Body of pancreas (tissue), 4 donors: ENCODE data around the gene TTF1. TPM values are rescaled to one million over a fixed set of nuclear protein-coding genes. Genes with fewer than 3 reads are reported as not detected.

Experiments
- ATAC-seq: fragments of 150-250 bp; one replicate; pipeline ENCODE4 v1.9.1; 2016
- DNase-seq, 4 donors: peaks; one replicate each; pipeline ENCODE4 v3.0.0-alpha.2; 2019
- H3K27ac ChIP-seq, 4 donors: fragments of 200-600 bp; sonication (generic); 1 replicate in 3 of 4; 2 replicates in 1 of 4; pipeline versions ENCODE4 v1.5.1 to v1.6.1; 2016 to 2019; ENCODE audit warnings: mild to moderate bottlenecking in 1 of 4, mixed read lengths in 1 of 4, moderate library complexity in 1 of 4
- H3K27me3 ChIP-seq, 2 donors: fragments of 200-600 bp; sonication (generic); one replicate each; pipeline ENCODE4 v1.6.0; 2016; ENCODE audit warnings: mild to moderate bottlenecking in 1 of 2
- H3K36me3 ChIP-seq, 2 donors: fragments of 200-600 bp; sonication (generic); replicated peaks in 1 of 2; 2 replicates each; pipeline ENCODE4 v1.5.1; 2016; ENCODE audit warnings: low read depth in 2 of 2; ENCODE audit not compliant: insufficient read depth in 1 of 2
- H3K4me1 ChIP-seq: fragments of 200-600 bp; sonication (generic); one replicate; pipeline ENCODE4 v1.6.0; 2016
- H3K4me3 ChIP-seq, 2 donors: fragments of 200-600 bp; sonication (generic); 1 replicate in 1 of 2; 2 replicates in 1 of 2; pipeline ENCODE4 v1.5.1; 2016 to 2019
- H3K9me3 ChIP-seq, 3 donors: fragments of 200-600 bp; sonication (generic); 1 replicate in 2 of 3; 2 replicates in 1 of 3; pipeline ENCODE4 v1.5.1; 2016
- CTCF ChIP-seq, 7 experiments: fragments of 450-650 bp in 4 of 7; fragments of 200-600 bp in 3 of 7; sonication (generic) in 3 of 7; IDR thresholded peaks; one replicate each; pipeline ENCODE4 v1.5.1; 2016 to 2019; ENCODE audit warnings: antibody characterized with exemption in 7 of 7
- POLR2A ChIP-seq, 3 donors: fragments of 450-650 bp; IDR thresholded peaks; one replicate each; pipeline ENCODE4 v1.6.1; 2016; ENCODE audit warnings: antibody characterized with exemption in 3 of 3, mild to moderate bottlenecking in 2 of 3
- WGBS, 2 donors: methylation state at CpG; one replicate each; pipeline ENCODE4 v1.1.5; 2017; 5-methylcytosine and 5-hydroxymethylcytosine counted together
- intact Hi-C: fragments of 100-400 bp; cut with DNase I; formaldehyde crosslinking; loops from one replicate; pipeline ENCODE4 v1.15.1; 2023
- total RNA-seq, 2 donors: library from RNA; depleted of rRNA; stranded (reverse); fragments of >200 nt; gene quantifications; one replicate each; pipeline ENCODE4 v1.1.0, GENCODE V29; 2016

Gene TTF1
- total RNA-seq, 2 donors from 2014 or later: 7.5 to 27.7 TPM

DNA sequence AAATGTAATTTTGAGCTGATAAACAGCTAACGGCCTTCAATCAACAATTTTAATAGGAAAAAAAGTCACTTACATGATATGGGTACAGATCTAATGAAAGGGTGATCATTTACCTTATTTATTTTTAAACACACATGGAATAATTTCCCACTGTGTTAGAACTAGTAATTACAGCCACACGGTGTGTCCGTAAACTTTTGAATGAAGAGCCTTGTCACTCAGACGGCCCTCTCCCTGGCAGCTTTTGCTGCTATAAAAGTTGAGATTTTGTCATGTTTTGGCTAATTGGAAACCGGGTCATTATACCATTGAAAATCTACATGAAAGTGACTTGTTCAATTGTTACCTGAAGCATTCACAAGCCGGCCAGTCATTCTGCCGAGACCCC is 19.0 kb upstream of the TTF1 start:
- no peak overlapping the region for H3K4me3 ChIP-seq
- whole genome bisulfite sequencing, 2 donors: 36 to 37% methylated on average over 7 of the region's 7 CpGs
- H3K27ac ChIP-seq: no peak overlapping the region
- DNase-seq: no peak
- ATAC-seq: no peak
- intact Hi-C loops: no loop called here
- no peaks in the 10 kb centered on the region for H3K4me1 ChIP-seq
- H3K9me3 ChIP-seq: no peaks in the 10 kb centered on the region
- no peak for TF ChIP-seq CTCF (IDR thresholded peaks at IDR 0.05)
- TF ChIP-seq POLR2A (IDR thresholded peaks at IDR 0.05): no peak
- no peaks in the 10 kb centered on the region for H3K36me3 ChIP-seq
- H3K27me3 ChIP-seq: peaks cover 0 to 5% of the 10 kb centered on the region in 2 donors

GRCh38 chr9:132424857-132425674 is 18.4 kb upstream of the TTF1 start:
- 39 to 44% methylated on average over 22 of the region's 22 CpGs for WGBS, 2 donors
- TF ChIP-seq CTCF (IDR thresholded peaks at IDR 0.05) (no peak), POLR2A (IDR thresholded peaks at IDR 0.05) (no peak)
- intact Hi-C loops: no loop called here
- ATAC-seq (no peak), DNase-seq (no peak)
- Histone ChIP-seq H3K27ac (no peak overlapping the region), H3K4me1 (no peaks in the 10 kb centered on the region), H3K4me3 (no peak overlapping the region), H3K27me3 (peaks cover 0 to 5% of the 10 kb centered on the region in 2 donors), H3K36me3 (no peaks in the 10 kb centered on the region), H3K9me3 (no peaks in the 10 kb centered on the region)

GRCh38 chr9:132423503-132423902 is 16.9 kb upstream of the TTF1 start:
- ATAC-seq (no peak), DNase-seq (no peak)
- peaks cover 0 to 5% of the 10 kb centered on the region in 2 donors for H3K27me3 ChIP-seq
- no peaks in the 10 kb centered on the region for H3K9me3 ChIP-seq
- 56 to 66% methylated on average over 5 of the region's 5 CpGs for WGBS, 2 donors
- no peaks in the 10 kb centered on the region for H3K36me3 ChIP-seq
- TF ChIP-seq CTCF (IDR thresholded peaks at IDR 0.05) (no peak), POLR2A (IDR thresholded peaks at IDR 0.05) (no peak)
- no peak overlapping the region for H3K4me3 ChIP-seq
- no peaks in the 10 kb centered on the region for H3K4me1 ChIP-seq
- H3K27ac ChIP-seq: no peak overlapping the region
- intact Hi-C loops: no loop called here

DNA sequence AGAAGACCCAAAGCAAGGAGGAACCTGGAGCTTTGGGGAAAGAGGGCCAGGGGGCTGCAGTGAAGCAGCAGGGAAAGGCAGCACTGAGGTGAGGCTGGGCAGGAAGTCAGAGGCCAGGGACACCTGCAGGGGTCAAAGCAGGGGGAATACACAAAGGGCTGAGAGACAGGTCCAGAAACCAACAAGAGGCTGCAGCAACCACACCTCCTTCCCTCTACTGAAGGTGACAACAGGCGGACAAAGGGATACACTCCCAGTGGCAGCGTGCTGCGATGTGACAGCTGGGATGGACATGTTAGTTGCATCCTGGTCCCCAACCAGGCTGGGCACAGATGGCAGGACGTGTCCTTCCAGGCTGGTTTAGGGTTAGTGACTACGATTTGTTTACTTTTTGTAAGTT is 15.9 kb upstream of the TTF1 start:
- TF ChIP-seq CTCF (IDR thresholded peaks at IDR 0.05): no peak
- TF ChIP-seq POLR2A (IDR thresholded peaks at IDR 0.05): no peak
- no peak for ATAC-seq
- H3K27ac ChIP-seq: no peak overlapping the region
- intact Hi-C loops: no loop called here
- 31 to 34% methylated on average over 5 of the region's 5 CpGs for WGBS, 2 donors
- no peaks in the 10 kb centered on the region for H3K36me3 ChIP-seq
- H3K27me3 ChIP-seq: peaks cover 0 to 5% of the 10 kb centered on the region in 2 donors
- no peaks in the 10 kb centered on the region for H3K4me1 ChIP-seq
- H3K9me3 ChIP-seq: no peaks in the 10 kb centered on the region
- H3K4me3 ChIP-seq: no peak overlapping the region
- no peak for DNase-seq
